GM19324 (cell line): ENCODE measurements around the gene TMEM128.
"Not testable (repeated sequence)": the region's sequence is repeated elsewhere in the genome, so short reads cannot be mapped to it uniquely, and the experiment has no call there.

Experiments
- ATAC-seq: cut with Tn5 transposase; IDR thresholded peaks from one replicate; pipeline ENCODE4 v1.9.1; 2021; ENCODE audit warnings: mild to moderate bottlenecking, moderate library complexity; ENCODE audit not compliant: unreplicated experiment, low FRiP score

TMEM128 gene

GRCh38 chr4:4257705-4258104 lies 9.7 kb upstream of the TMEM128 start:
- ATAC-seq = not testable (repeated sequence)

- no peak for ATAC-seq
Observed at GRCh38 chr4:4256799-4257198, 8.8 kb upstream of the TMEM128 start.

- no peak for ATAC-seq
Observed at GRCh38 chr4:4254666-4255065, 6.6 kb upstream of the TMEM128 start.

- ATAC-seq = no peak
Observed at GRCh38 chr4:4254199-4254598, 6.2 kb upstream of the TMEM128 start.

- no peak for ATAC-seq
Observed at GRCh38 chr4:4249866-4250265, 1.8 kb upstream of the TMEM128 start.

GRCh38 chr4:4249342-4249741 lies 1.3 kb upstream of the TMEM128 start:
- not testable (repeated sequence) for ATAC-seq

- no peak for ATAC-seq
Observed at GRCh38 chr4:4248885-4249203, 821 bp upstream of the TMEM128 start.

GRCh38 chr4:4247696-4248028 lies 361 bp downstream of the TMEM128 start:
- no peak for ATAC-seq

GRCh38 chr4:4245172-4245571 lies 2.9 kb downstream of the TMEM128 start:
- no peak for ATAC-seq

GRCh38 chr4:4239551-4239950 lies 8.5 kb downstream of the TMEM128 start:
- ATAC-seq = not testable (repeated sequence)

GRCh38 chr4:4233610-4234009 lies 14.4 kb downstream of the TMEM128 start:
- ATAC-seq = no peak

GRCh38 chr4:4228356-4228668 lies 19.7 kb downstream of the TMEM128 start:
- no peak for ATAC-seq

GRCh38 chr4:4227510-4228355 lies 20.3 kb downstream of the TMEM128 start:
- no peak for ATAC-seq

- ATAC-seq = no peak
Observed at GRCh38 chr4:4226606-4227438, 21.2 kb downstream of the TMEM128 start, which contains the start of gene OTOP1. Gene OTOP1 (minus strand): TSS chr4:4226929. CDS start chr4:4226864, 65 bp downstream.

- no peak for ATAC-seq
Observed at GRCh38 chr4:4225915-4226605, 22.0 kb downstream of the TMEM128 start.

- no peak for ATAC-seq
Observed at GRCh38 chr4:4217113-4217512, 30.9 kb downstream of the TMEM128 start.

GRCh38 chr4:4216648-4217047 lies 31.4 kb downstream of the TMEM128 start:
- no peak for ATAC-seq

- ATAC-seq = not testable (repeated sequence)
Observed at GRCh38 chr4:4213674-4214073, 34.3 kb downstream of the TMEM128 start.

GRCh38 chr4:4206204-4206603 lies 41.8 kb downstream of the TMEM128 start:
- ATAC-seq = no peak

GRCh38 chr4:4204401-4204745 lies 43.6 kb downstream of the TMEM128 start:
- ATAC-seq = no peak

GRCh38 chr4:4203688-4204400 lies 44.2 kb downstream of the TMEM128 start:
- ATAC-seq = no peak
